NCI-H748 treated with DMSO at 0.1 percent for 48 hours (cell line): Measurements from ENCODE around the gene MAGEB6B.
"Not testable (repeated sequence)": the region's sequence is repeated elsewhere in the genome, so short reads cannot be mapped to it uniquely, and the experiment has no call there.

Source experiments
- DNase-seq: peaks from one replicate; lab custom pipeline; 2025; lab: John Stamatoyannopoulos, UW

The MAGEB6B gene

GRCh38 chrX:26160301-26160700 is at the start of gene MAGEB6B:
Gene MAGEB6B (plus strand): TSS chrX:26160601. CDS start chrX:26160601, 0 bp downstream.
- no peak for DNase-seq

- DNase-seq, result no peak
These were observed 22.1 kb upstream of the MAGEB6B start, which contains the start of gene MAGEB18 for GRCh38 chrX:26138274-26138673. Gene MAGEB18 (plus strand): TSS chrX:26138343. CDS start chrX:26138986, 643 bp downstream.

GRCh38 chrX:26146024-26146423 is 14.4 kb upstream of the MAGEB6B start:
- DNase-seq, result no peak

- no peak for DNase-seq
These were observed 31.8 kb downstream of the MAGEB6B start, which contains the start of gene MAGEB6 for GRCh38 chrX:26192204-26192603. Gene MAGEB6 (plus strand): TSS chrX:26192440. CDS start chrX:26193847, 1,407 bp downstream.

- no peak for DNase-seq
These were observed 43.2 kb downstream of the MAGEB6B start for GRCh38 chrX:26203561-26203960.

GRCh38 chrX:26204717-26205116 is 44.3 kb downstream of the MAGEB6B start:
- not testable (repeated sequence) for DNase-seq

- DNase-seq, result no peak
These were observed 47.6 kb downstream of the MAGEB6B start for GRCh38 chrX:26208012-26208411.
